ENCODE results near the gene GLRX5.
A peak's percentile ranks its signal among the peaks of the same experiment; 100 is the strongest.

GLRX5 gene

DNA sequence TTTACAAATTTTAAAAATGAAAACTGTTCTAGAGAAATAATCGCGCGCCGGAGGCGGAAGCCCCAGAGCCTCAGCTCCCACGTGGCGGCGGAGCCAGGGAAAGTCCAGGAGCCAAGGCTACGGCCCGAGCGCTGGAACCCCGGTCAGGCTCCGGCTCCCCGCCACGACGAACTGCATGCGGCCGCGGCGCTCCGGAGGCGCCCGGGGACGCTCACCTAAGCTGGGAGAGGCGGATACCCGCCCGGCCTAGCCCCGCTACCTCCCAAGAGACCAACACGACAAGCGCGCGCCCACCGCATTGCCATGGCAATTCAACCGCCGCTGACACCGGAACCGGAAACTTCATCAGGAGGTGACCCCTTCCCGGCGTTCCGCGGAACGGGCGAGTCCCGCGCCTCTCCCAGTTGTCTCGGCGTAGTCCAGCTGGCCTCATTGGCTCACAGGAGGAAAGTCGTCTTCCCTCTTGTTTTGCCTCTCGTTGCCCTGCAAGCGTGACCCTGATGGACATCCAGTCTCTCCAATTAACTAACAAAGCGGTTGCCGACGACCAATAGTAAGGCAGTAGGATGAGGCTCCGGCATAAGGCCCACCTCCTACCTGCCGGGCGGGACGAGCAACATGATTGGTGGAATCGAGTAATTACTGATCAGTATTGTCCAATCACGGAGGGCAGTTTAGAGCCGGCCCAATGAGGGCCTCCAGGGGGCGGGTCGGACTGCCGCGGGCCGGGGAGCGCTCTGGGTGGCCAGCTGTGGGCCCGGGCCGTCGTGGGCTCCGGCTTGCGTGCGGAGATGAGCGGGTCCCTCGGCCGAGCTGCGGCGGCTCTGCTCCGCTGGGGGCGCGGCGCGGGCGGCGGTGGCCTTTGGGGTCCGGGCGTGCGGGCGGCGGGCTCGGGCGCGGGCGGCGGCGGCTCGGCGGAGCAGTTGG is at the start of gene GLRX5:
TSS of gene GLRX5 (plus strand) at position 752 of the 927 bp plus-strand sequence. CDS start at position 792, 40 bp downstream.
- peaks cover 71% of the 10 kb centered on the region for H3K4me1 Mint-ChIP-seq
- no peaks in the 10 kb centered on the region for H3K27me3 Mint-ChIP-seq (ENCODE audit: low read depth)
- H3K9me3 Mint-ChIP-seq: no peaks in the 10 kb centered on the region
- TF ChIP-seq, protein P1, sequence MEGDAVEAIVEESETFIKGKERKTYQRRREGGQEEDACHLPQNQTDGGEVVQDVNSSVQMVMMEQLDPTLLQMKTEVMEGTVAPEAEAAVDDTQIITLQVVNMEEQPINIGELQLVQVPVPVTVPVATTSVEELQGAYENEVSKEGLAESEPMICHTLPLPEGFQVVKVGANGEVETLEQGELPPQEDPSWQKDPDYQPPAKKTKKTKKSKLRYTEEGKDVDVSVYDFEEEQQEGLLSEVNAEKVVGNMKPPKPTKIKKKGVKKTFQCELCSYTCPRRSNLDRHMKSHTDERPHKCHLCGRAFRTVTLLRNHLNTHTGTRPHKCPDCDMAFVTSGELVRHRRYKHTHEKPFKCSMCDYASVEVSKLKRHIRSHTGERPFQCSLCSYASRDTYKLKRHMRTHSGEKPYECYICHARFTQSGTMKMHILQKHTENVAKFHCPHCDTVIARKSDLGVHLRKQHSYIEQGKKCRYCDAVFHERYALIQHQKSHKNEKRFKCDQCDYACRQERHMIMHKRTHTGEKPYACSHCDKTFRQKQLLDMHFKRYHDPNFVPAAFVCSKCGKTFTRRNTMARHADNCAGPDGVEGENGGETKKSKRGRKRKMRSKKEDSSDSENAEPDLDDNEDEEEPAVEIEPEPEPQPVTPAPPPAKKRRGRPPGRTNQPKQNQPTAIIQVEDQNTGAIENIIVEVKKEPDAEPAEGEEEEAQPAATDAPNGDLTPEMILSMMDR (IDR thresholded peaks at IDR 0.05; ENCODE audit: unreplicated experiment in 3 of 3): no peak
- H3K4me3 Mint-ChIP-seq: peak within 1 kb of the TSS; percentile 92 to 97 (median 93)
- peak within 1 kb of the TSS; percentile 75 to 92 (median 88) for H3K27ac Mint-ChIP-seq
- peaks cover 6% of the 10 kb centered on the region for H3K36me3 Mint-ChIP-seq (ENCODE audit: low read depth)

DNA sequence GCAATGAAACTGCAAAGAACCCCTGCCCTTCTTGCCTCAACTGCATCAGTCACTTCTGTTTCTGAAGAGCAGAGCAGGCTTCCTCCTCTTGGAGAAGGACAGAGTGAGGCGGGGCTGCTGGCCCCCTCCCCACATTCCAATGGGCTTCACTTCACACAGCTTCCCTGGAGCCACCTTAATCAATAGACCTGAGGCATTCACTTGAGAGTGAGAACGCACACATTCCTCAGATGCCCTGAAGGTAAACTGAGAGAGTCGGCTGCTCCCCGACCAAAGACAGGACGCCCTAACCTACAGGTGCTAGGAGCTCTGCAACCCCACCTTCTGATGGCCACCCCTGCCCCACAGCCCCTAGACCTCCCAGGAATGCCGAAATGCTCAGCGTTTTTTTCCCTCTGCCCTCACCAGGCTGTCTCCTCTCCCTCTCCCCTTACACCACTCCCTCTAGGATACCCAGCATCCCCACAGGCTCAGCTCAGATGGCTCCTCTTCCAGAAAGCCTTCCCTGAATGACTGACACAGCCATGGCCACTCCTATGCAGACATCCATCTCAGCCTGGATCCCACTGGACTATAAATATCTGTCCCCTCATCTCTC is 49.5 kb upstream of the GLRX5 start:
- Mint-ChIP-seq H3K4me1 (peaks cover 44% of the 10 kb centered on the region), H3K27ac (no peak overlapping the region), H3K36me3 (ENCODE audit: low read depth) (no peaks in the 10 kb centered on the region), H3K9me3 (no peaks in the 10 kb centered on the region), H3K27me3 (ENCODE audit: low read depth) (peaks cover 15% of the 10 kb centered on the region), H3K4me3 (no peak overlapping the region)
- TF ChIP-seq, protein P1 (IDR thresholded peaks at IDR 0.05; ENCODE audit: unreplicated experiment in 3 of 3): no peak

DNA sequence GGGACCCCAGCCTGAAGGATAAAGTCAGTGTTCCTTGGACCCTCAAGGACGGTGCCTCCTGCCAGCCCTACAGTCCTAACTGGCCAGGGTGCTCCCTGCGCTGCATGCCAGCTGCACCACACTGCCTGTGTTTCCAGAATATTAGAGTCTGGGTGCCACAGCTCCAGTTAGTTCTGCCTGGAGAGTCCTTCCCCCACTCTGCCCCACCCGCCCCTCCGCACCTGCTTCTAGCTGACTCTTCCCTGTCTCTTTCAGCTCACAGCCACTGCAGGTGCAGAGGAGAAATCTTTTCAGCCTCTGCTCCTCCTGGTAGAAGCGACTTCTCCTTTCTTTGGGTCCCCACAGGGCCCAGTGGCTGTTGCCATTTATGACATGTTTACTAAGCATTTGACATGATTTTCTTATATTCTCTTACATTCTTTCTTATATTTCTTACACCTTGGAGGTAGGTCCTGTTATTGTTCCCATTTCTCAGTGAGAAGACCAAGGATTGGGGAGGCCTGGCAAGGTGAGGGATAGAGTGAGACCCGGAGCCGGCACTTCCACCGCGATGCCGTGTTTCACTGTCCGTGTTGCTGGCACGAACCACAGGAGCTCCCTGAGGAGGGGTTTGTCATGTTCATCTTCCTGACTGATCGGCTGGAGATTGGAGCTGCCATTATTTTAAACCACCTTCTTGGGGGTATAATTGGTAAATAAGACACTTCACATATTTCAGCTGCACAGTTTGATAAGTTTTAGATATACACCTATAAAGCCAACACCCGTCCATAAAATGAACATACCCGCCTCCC is 47.8 kb upstream of the GLRX5 start:
- no peak overlapping the region for H3K27ac Mint-ChIP-seq
- no peaks in the 10 kb centered on the region for H3K36me3 Mint-ChIP-seq (ENCODE audit: low read depth)
- H3K4me3 Mint-ChIP-seq: no peak overlapping the region
- no peaks in the 10 kb centered on the region for H3K9me3 Mint-ChIP-seq
- peaks cover 10% of the 10 kb centered on the region for H3K27me3 Mint-ChIP-seq (ENCODE audit: low read depth)
- TF ChIP-seq, protein P1 (IDR thresholded peaks at IDR 0.05; ENCODE audit: unreplicated experiment in 3 of 3): no peak
- peaks cover 47% of the 10 kb centered on the region for H3K4me1 Mint-ChIP-seq

DNA sequence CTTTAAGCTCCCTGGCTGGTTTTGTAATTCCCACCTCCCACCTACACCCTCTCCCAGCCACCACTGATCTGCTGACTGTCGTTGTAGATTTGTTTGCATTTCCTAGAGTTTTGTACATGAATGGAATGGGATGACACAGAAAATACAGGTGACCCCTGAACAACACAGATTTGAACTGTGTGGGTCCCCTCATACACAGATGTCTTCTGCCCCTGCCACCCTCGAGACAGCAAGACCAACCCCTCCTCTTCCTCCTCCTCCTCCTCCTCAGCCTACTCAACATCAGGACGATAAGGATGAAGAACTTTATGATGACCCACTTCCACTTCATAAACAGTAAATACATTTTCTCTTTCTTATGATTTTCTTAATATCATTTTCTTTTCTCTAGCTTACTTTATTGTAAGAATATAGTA is 47.2 kb upstream of the GLRX5 start:
- Mint-ChIP-seq H3K27me3 (ENCODE audit: low read depth) (peaks cover 10% of the 10 kb centered on the region), H3K4me1 (peaks cover 47% of the 10 kb centered on the region), H3K4me3 (no peak overlapping the region), H3K36me3 (ENCODE audit: low read depth) (no peaks in the 10 kb centered on the region), H3K27ac (no peak overlapping the region), H3K9me3 (no peaks in the 10 kb centered on the region)
- TF ChIP-seq, protein P1 (IDR thresholded peaks at IDR 0.05; ENCODE audit: unreplicated experiment in 3 of 3): no peak

DNA sequence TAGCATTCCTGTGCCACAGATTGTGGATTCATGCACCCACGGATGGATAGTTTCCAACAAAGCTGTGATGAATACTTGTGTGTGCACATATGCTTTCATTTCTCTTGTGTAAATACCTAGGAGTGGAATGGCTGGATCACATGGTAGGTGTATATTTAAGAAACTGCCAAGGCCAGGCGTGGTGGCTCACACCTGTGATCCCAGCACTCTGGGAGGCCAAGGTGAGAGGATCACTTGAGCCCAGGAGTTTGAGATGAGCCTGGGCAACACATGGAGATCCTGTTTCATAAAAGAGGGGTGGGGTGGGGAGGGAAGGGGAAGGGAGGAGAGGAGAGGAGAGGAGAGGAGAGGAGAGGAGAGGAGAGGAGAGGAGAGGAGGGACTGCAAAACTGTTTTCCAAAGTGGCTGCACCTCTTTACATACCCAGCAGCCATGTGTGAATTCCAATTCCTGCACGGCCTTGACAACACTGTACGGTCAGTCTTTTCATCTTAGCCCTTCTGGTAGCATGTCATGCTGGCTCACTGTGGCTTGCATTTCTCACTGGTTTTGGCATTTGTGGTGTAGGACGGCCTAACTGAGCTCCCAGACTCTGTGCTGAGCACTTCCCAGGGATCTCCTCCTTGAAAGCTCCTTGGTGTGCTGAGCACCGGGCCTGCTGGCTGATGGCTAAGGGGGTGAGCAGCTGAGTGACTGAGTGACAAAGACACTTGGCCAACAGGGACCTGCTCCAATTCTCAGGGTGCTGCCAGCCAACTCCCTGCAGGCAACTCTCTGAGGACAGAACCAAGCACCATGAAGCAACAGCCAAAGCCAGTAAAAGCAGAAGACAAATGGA is 46.3 kb upstream of the GLRX5 start:
- Mint-ChIP-seq H3K27ac (peak overlapping the region in 1 of 3 experiments; percentile 37), H3K4me3 (no peak overlapping the region), H3K36me3 (ENCODE audit: low read depth) (no peaks in the 10 kb centered on the region), H3K4me1 (peaks cover 39% of the 10 kb centered on the region), H3K9me3 (no peaks in the 10 kb centered on the region), H3K27me3 (ENCODE audit: low read depth) (peaks cover 8% of the 10 kb centered on the region)
- TF ChIP-seq, protein P1 (IDR thresholded peaks at IDR 0.05; ENCODE audit: unreplicated experiment in 3 of 3): no peak

Measured in nephron (organoid).